Stimulated activated CD4-positive, alpha-beta T cell treated with anti-CD3 and anti-CD28 coated beads, TNF-alpha, amount 100 ng/mL, for 24 hours (primary cell): ENCODE results near the gene NCAM2.
"Not testable (repeated sequence)": the region's sequence is repeated elsewhere in the genome, so short reads cannot be mapped to it uniquely, and the experiment has no call there.

ENCODE experiments used
- DNase-seq, 3 experiments: peaks; one replicate each; pipeline ENCODE4 v3.0.0-alpha.2; 2020; ENCODE audit warnings: low read depth in 3 of 3

Gene NCAM2

DNA sequence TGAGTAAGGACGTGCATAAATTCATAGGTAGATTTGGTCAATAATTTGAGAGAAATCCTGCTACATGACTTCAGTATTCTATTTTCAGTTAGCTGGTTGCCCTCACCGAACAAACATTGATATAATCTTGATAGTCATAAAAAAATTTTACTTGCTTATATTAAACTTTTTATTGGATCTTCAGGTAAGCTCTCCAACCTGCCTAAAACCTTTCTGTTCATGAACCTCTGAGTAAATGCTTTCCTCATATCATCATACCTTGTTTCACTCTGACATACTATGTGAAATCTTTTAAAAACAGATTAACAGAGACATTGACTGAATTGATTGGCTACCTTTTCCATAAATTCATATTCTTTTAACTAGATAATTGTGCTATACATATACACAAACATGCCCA lies 299.0 kb downstream of the NCAM2 start:
- DNase-seq, result no peak

DNA sequence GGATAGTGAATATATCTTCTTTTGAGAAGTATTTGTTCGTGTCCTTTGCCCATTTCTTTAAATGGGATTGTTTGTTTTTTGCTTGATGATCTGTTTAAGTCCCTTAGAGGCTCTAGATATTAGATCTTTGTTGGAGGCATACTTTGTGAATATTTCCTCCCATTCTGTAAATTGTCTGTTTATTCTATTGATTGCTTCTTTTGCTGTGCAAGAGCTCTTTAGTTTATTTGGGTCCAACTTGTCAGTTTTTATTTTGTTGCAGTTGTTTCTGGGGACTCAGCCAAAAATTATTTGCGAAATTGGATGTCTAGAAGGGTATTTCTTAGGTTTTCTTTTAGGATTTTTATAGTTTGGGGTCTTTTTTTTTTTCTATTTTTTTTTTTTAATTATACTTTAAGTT lies 302.8 kb downstream of the NCAM2 start:
- no peak for DNase-seq

GRCh38 chr21:21309510-21309909 lies 311.3 kb downstream of the NCAM2 start:
- DNase-seq, result no peak

- DNase-seq, result no peak
Measured at GRCh38 chr21:21324297-21324696, 326.1 kb downstream of the NCAM2 start.

DNA sequence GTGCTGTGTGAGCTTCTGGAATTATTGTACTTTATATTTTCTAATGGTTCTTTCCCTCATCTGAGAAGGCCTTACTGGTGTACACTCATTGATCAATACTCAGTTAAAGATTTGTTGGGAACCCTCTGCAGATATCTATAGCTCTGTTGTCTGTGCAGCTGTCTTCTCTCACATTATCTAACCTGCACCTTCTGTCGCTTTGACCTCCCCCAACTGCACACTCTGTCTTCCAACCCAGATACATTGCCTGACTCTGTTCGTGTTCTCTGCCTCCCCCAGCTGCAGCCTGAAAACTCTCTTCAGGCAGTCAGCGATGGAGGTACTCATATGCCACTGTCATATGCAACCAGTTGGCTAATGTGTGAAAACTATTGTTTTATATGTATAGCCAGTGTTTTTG lies 334.3 kb downstream of the NCAM2 start:
- no peak for DNase-seq

- DNase-seq, result no peak
Measured at GRCh38 chr21:21341041-21341440, 342.8 kb downstream of the NCAM2 start.

- DNase-seq, result no peak
Measured at GRCh38 chr21:21345296-21345695, 347.1 kb downstream of the NCAM2 start.

GRCh38 chr21:21345872-21346271 lies 347.7 kb downstream of the NCAM2 start:
- no peak for DNase-seq

GRCh38 chr21:21366277-21366676 lies 368.1 kb downstream of the NCAM2 start:
- DNase-seq, result no peak

DNA sequence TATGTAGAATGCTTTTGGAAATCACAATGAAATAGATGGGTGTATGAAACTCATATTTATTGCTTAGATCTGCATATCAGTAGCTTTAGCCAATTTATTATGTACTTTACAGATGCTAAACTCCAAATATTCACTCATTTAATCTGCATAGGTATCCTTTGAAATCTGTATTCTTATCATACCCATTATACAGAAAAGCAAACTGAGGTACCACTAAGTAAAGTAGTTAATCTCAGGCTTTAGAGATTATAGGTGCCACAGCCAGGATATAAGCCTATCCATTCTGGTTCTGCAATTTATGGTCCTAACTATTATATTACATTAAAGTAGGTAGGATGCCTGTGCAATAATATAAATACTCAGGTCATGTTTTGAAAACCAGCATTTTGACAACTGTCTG lies 369.4 kb downstream of the NCAM2 start:
- DNase-seq, result no peak

GRCh38 chr21:21373969-21374368 lies 375.8 kb downstream of the NCAM2 start:
- DNase-seq, result no peak

DNA sequence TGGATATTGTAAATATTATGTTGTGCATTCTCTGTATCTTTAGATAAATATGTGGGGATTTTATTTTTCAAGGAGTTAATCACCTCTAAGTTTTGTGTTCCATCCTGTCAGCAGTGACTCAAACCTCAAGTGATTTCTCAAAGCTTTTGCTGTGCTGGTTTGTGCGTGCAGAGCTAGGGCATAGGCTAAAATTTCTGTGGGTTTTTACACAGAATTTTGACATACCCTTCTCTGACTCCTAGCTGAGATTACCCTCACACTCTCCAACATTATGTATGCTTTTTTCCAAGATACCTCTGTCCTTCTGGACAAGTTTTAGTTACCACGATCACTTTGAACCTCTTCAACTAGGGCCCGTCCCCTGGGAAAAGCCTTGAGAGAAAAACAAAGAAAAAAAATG lies 384.9 kb downstream of the NCAM2 start:
- no peak for DNase-seq

DNA sequence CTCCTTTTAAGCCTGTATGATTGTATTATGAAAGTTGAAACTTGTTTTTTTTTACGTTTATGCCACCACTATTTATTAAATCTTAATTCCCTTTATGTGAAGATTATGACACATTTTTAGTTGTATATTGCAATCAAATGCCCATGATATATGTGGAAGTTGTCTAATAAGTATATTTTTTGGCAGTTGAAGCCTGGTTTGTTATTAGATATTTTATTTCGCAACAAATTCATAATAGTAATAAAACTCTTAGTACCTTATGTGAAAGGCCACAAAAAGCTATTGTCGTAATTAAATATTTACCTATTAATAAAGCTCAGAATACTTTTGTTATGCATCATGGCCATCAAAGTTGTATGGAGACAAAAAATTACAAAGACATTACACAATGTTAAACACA lies 386.8 kb downstream of the NCAM2 start:
- DNase-seq, result no peak

- DNase-seq, result no peak
Measured at GRCh38 chr21:21385404-21385803, 387.2 kb downstream of the NCAM2 start.

GRCh38 chr21:21387916-21388315 lies 389.7 kb downstream of the NCAM2 start:
- DNase-seq, result no peak

- DNase-seq, result no peak
Measured at GRCh38 chr21:21394064-21394463, 395.9 kb downstream of the NCAM2 start.

- no peak for DNase-seq
Measured at GRCh38 chr21:21396424-21396823, 398.2 kb downstream of the NCAM2 start.

- no peak for DNase-seq
Measured at GRCh38 chr21:21397464-21397863, 399.3 kb downstream of the NCAM2 start.

DNA sequence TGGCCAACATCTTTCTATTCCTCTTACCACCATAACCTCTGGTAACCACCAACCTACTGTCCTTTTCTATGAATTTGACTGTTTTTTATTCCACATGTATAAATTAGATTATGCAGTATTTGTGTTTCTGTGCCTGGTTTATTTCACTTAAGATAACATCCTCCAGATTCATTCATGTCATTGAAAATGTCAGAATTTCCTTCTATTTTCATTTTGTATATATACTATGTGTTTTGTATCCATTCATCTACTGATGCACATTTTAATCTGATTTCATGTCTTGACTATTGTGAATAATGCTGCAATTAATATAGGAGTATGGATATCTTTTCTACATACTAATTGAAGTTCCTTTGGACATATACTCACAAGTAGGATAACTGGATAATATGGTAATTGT lies 403.2 kb downstream of the NCAM2 start:
- DNase-seq, result no peak

DNA sequence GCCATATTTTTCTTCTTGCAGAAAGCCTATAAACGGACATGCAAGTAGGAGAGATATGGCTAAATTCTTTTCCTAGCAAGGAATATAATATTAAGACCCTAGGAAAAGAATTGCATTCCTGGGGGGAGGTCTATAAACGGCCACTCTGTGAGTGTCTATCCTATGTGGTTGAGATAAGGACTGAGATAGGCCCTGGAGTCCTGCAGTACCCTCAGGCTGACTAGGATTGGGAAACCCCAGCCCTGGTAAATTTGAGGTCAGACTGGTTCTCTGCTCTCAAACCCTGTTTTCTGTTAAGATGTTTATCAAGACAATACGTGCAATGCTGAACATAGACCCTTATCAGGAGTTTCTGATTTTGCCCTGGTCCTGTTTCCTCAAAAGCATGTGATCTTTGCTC lies 404.0 kb downstream of the NCAM2 start:
- not testable (repeated sequence) for DNase-seq

- not testable (repeated sequence) for DNase-seq
Measured at GRCh38 chr21:21404261-21404660, 406.1 kb downstream of the NCAM2 start.

GRCh38 chr21:21406921-21407320 lies 408.7 kb downstream of the NCAM2 start:
- no peak for DNase-seq

DNA sequence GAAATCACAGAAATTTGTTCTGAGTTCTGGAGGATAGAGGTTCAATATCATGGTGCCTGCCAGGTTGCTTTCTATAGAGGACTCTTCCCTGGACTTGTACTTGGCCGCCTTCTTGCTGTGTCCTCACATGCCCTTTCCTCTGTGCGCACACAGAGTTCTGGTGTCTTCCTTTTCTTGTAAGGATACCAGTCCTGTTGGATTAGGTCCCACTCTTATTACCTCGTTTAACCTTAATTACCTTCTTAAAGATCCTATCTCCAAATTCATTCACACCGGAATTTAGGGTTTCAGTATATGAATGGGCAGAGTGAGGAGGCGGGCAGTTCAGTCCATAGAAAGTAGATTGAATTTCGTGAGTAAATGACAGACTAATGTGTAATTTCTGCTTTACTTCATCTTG lies 413.9 kb downstream of the NCAM2 start:
- DNase-seq, result no peak

DNA sequence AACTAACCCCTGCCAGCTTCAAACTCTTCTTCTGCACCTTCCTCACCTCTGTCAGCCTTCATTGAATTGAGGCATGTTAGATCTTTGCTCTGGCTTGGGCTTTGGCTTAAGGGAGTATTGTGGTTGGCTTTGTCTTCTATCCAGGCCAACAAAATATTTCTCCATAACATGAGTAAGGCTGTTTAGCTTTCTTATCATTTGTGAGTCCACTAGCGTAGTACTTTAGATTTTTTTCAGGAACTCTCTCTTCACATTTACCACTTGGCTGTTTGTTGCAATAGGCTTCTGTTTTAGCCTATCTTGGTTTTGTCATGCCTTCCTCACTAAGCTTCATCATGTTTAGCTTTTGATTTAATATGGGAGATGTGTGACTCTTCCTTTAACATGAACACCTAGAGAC lies 417.5 kb downstream of the NCAM2 start:
- no peak for DNase-seq

DNA sequence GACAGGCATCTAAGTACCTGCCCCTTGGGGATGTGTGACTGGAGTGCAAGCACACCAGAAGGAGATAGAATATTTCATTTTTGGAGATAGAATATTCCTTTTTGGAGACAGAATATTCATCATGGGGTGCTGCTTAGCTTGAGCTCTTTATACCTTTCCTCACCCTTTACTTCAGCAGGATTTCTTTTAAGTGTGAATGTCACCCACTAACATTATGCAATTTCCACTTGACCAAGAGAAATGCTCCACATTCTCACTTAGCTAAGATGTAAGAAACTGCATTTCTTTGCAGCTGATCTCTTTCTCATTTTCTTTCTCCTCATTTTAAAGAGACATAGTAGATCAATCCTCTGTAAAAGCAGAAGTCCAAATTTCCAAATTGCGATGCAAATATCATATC lies 436.7 kb downstream of the NCAM2 start:
- no peak for DNase-seq
